ENCODE data around the gene PEX13.

PEX13 gene

GRCh38 chr2:60992985-60993392, 24.5 kb upstream of the PEX13 start (continued):
- TF ChIP-seq ZNF768 (tag by site-specific recombination; IDR thresholded peaks at IDR 0.05) (no peak), OSR2 (tag by site-specific recombination; IDR thresholded peaks at IDR 0.05) (no peak), ATF2 (tag by site-specific recombination; IDR thresholded peaks at IDR 0.05; ENCODE audit: low read depth) (no peak), SALL2 (tag by site-specific recombination; IDR thresholded peaks at IDR 0.05; ENCODE audit: borderline replicate concordance) (no peak), ZNF112 (tag by site-specific recombination; IDR thresholded peaks at IDR 0.05) (no peak)

- no peak overlapping the region for H3K4me3 ChIP-seq (ENCODE audit: low read depth, low read length)
- no peak for TF ChIP-seq ZNF514 (tag by site-specific recombination; IDR thresholded peaks at IDR 0.05)
- TF ChIP-seq ZNF426 (tag by site-specific recombination; IDR thresholded peaks at IDR 0.05), result no peak
- no peak for TF ChIP-seq PBX3 (CRISPR knock-in tag; IDR thresholded peaks at IDR 0.05)
- no peak for TF ChIP-seq KLF1 (tag by site-specific recombination; IDR thresholded peaks at IDR 0.05)
- no peak for TF ChIP-seq ZBTB21 (tag by site-specific recombination; IDR thresholded peaks at IDR 0.05)
- no peak for TF ChIP-seq ZNF596 (tag by site-specific recombination; IDR thresholded peaks at IDR 0.05)
- TF ChIP-seq ZBTB11 (tag by site-specific recombination; conservative IDR thresholded peaks at IDR 0.05; ENCODE audit: low read depth), result no peak
- no peak for TF ChIP-seq ZFHX2 (tag by site-specific recombination; conservative IDR thresholded peaks at IDR 0.05)
- no peak for TF ChIP-seq ATF2 (tag by site-specific recombination; IDR thresholded peaks at IDR 0.05; ENCODE audit: low read depth)
- TF ChIP-seq MYNN (tag by site-specific recombination; IDR thresholded peaks at IDR 0.05; ENCODE audit: borderline replicate concordance), result no peak
- no peak for TF ChIP-seq ZNF513 (tag by site-specific recombination; IDR thresholded peaks at IDR 0.05)
- TF ChIP-seq HOXC10 (CRISPR knock-in tag; IDR thresholded peaks at IDR 0.05), result no peak
- TF ChIP-seq GLIS1 (tag by site-specific recombination; IDR thresholded peaks at IDR 0.05), result no peak
- no peak for TF ChIP-seq ZSCAN16 (tag by site-specific recombination; IDR thresholded peaks at IDR 0.05)
- no peak for TF ChIP-seq ZNF280C (tag by site-specific recombination; IDR thresholded peaks at IDR 0.05)
- no peak for TF ChIP-seq AEBP2 (tag by site-specific recombination; IDR thresholded peaks at IDR 0.05; ENCODE audit: borderline replicate concordance)
- no peak for TF ChIP-seq MZF1 (tag by site-specific recombination; IDR thresholded peaks at IDR 0.05; ENCODE audit: borderline replicate concordance)
- no peak for TF ChIP-seq ZBTB44 (tag by site-specific recombination; IDR thresholded peaks at IDR 0.05)
- ChIA-PET CTCF (interaction anchor here (1.7 kb wide), 1 partner anchor 287 kb away, joined by 6 read pairs; no protein-coding TSS in a partner anchor), POLR2A (no interaction called here)
- no peaks in the 10 kb centered on the region; the same call in 1 of the 2 replicates for H3K9me3 ChIP-seq (ENCODE audit: control insufficient read depth, insufficient read depth, low read depth, low read length)
- H3K36me3 ChIP-seq (ENCODE audit: control insufficient read depth in 2 of 2, insufficient read depth in 1 of 2, low read length in 2 of 2), result no peaks in the 10 kb centered on the region
- no peaks in the 10 kb centered on the region for H3K4me1 ChIP-seq (ENCODE audit: control insufficient read depth, insufficient read depth, low read length)
- no peak overlapping the region for H3K27ac ChIP-seq (ENCODE audit: extremely low read depth, low read depth, low read length)
These were observed 23.4 kb upstream of the PEX13 start for GRCh38 chr2:60994131-60994530.
